H9 (cell line): ENCODE measurements around the gene KIAA1671. TPM values are rescaled to one million over a fixed set of nuclear protein-coding genes. Genes with fewer than 3 reads are reported as not detected.

Experiments
- DNase-seq: peaks from one replicate; pipeline ENCODE4 v3.0.0-alpha.2; 2017
- H2AFZ ChIP-seq: one replicate; pipeline ENCODE4 v1.6.1; 2013; ENCODE audit warnings: mild to moderate bottlenecking, low read length, control low read depth, moderate library complexity
- H2AK5ac ChIP-seq: 2 replicates; pipeline ENCODE4 v1.6.1; 2013; ENCODE audit warnings: low read length, control low read depth, mixed read lengths; ENCODE audit not compliant: insufficient read length
- H2BK120ac ChIP-seq: one replicate; pipeline ENCODE4 v1.6.1; 2013; ENCODE audit warnings: low read depth, mild to moderate bottlenecking, low read length, control low read depth, inconsistent platforms; ENCODE audit not compliant: poor library complexity, severe bottlenecking
- H2BK12ac ChIP-seq: 2 replicates; pipeline ENCODE4 v1.6.1; 2013; ENCODE audit warnings: low read length, control low read depth, mixed read lengths, low read depth; ENCODE audit not compliant: insufficient read length
- H2BK15ac ChIP-seq: 2 replicates; pipeline ENCODE4 v1.6.1; 2013; ENCODE audit warnings: low read depth, low read length, control low read depth
- H2BK20ac ChIP-seq: one replicate; pipeline ENCODE4 v1.6.1; 2013; ENCODE audit warnings: low read depth, mild to moderate bottlenecking, low read length, control low read depth, inconsistent platforms; ENCODE audit not compliant: poor library complexity, severe bottlenecking
- H2BK5ac ChIP-seq: 2 replicates; pipeline ENCODE4 v1.6.1; 2013; ENCODE audit warnings: low read length, control low read depth, mixed read lengths; ENCODE audit not compliant: insufficient read length
- H3K14ac ChIP-seq: 2 replicates; pipeline ENCODE4 v1.6.1; 2013; ENCODE audit warnings: low read length, control low read depth; ENCODE audit not compliant: insufficient read depth
- H3K18ac ChIP-seq: 2 replicates; pipeline ENCODE4 v1.6.1; 2013; ENCODE audit warnings: low read depth, mild to moderate bottlenecking, mixed read lengths, low read length, control low read depth; ENCODE audit not compliant: insufficient read length
- H3K23ac ChIP-seq: 2 replicates; pipeline ENCODE4 v1.6.1; 2013; ENCODE audit warnings: low read length, control low read depth, mixed read lengths, low read depth; ENCODE audit not compliant: insufficient read length
- H3K23me2 ChIP-seq: 2 replicates; pipeline ENCODE4 v1.6.1; 2013; ENCODE audit warnings: low read depth, mild to moderate bottlenecking, mixed read lengths, low read length, control low read depth; ENCODE audit not compliant: insufficient read length, poor library complexity, severe bottlenecking
- H3K27ac ChIP-seq: 2 replicates; pipeline ENCODE4 v1.5.1; 2013; ENCODE audit warnings: low read length, control low read depth, mixed read lengths, low read depth; ENCODE audit not compliant: insufficient read length
- H3K27me3 ChIP-seq: 2 replicates; pipeline ENCODE4 v1.6.1; 2013; ENCODE audit warnings: low read length, control low read depth, inconsistent platforms; ENCODE audit not compliant: insufficient read depth
- H3K4ac ChIP-seq: 2 replicates; pipeline ENCODE4 v1.6.1; 2013; ENCODE audit warnings: low read depth, mild to moderate bottlenecking, control low read depth, inconsistent platforms, low read length, moderate library complexity
- H3K4me1 ChIP-seq: 2 replicates; pipeline ENCODE4 v1.6.1; 2013; ENCODE audit warnings: low read length, control low read depth, inconsistent platforms; ENCODE audit not compliant: insufficient read depth
- H3K4me2 ChIP-seq: 2 replicates; pipeline ENCODE4 v1.6.1; 2013; ENCODE audit warnings: low read length, control low read depth, mixed read lengths; ENCODE audit not compliant: insufficient read length, insufficient read depth
- H3K56ac ChIP-seq: 2 replicates; pipeline ENCODE4 v1.6.1; 2013; ENCODE audit warnings: low read depth, mild to moderate bottlenecking, mixed read lengths, low read length, control low read depth; ENCODE audit not compliant: insufficient read length
- H3K79me1 ChIP-seq: 2 replicates; pipeline ENCODE4 v1.6.1; 2013; ENCODE audit warnings: low read depth, mild to moderate bottlenecking, moderate library complexity, low read length, control low read depth, inconsistent platforms; ENCODE audit not compliant: insufficient read depth, poor library complexity, severe bottlenecking
- H3K79me2 ChIP-seq: 2 replicates; pipeline ENCODE4 v1.6.1; 2013; ENCODE audit warnings: low read length, control low read depth, inconsistent platforms; ENCODE audit not compliant: insufficient read depth
- H3K9ac ChIP-seq: 2 replicates; pipeline ENCODE4 v1.6.1; 2013; ENCODE audit warnings: low read length, control low read depth, mixed read lengths; ENCODE audit not compliant: insufficient read length; ENCODE audit errors: extremely low read depth
- H3K9me3 ChIP-seq: one replicate; pipeline ENCODE4 v1.6.1; 2013; ENCODE audit warnings: low read depth, low read length, inconsistent platforms; ENCODE audit not compliant: control insufficient read depth
- H3T11ph ChIP-seq: one replicate; pipeline ENCODE4 v1.6.1; 2013; ENCODE audit warnings: mild to moderate bottlenecking, low read length, control low read depth, inconsistent platforms
- H4K20me1 ChIP-seq: one replicate; pipeline ENCODE4 v1.6.1; 2013; ENCODE audit not compliant: control insufficient read depth, insufficient read length, insufficient read depth
- H4K5ac ChIP-seq: 2 replicates; pipeline ENCODE4 v1.6.1; 2013; ENCODE audit warnings: low read depth, mild to moderate bottlenecking, mixed read lengths, low read length, control low read depth; ENCODE audit not compliant: insufficient read length
- H4K8ac ChIP-seq: replicated peaks from 2 replicates; pipeline ENCODE4 v1.6.1; 2013; ENCODE audit warnings: low read length, control low read depth, mixed read lengths, low read depth; ENCODE audit not compliant: insufficient read length
- H4K91ac ChIP-seq: 2 replicates; pipeline ENCODE4 v1.6.1; 2013; ENCODE audit warnings: low read depth, mild to moderate bottlenecking, moderate library complexity, mixed read lengths, low read length, control low read depth; ENCODE audit not compliant: insufficient read length
- H3K27ac Mint-ChIP-seq, 3 experiments: 2 replicates in 2 of 3; 3 replicates in 1 of 3; pipeline ENCODE4 v1.8.0; 2020 to 2021; ENCODE audit warnings: mixed read lengths in 3 of 3, mild to moderate bottlenecking in 1 of 3, moderate library complexity in 1 of 3
- H3K27me3 Mint-ChIP-seq: 2 replicates; pipeline ENCODE4 v1.8.0; 2021; ENCODE audit warnings: low read depth, mild to moderate bottlenecking, moderate library complexity, mixed read lengths
- H3K36me3 Mint-ChIP-seq, 3 experiments: 2 replicates in 2 of 3; 3 replicates in 1 of 3; pipeline ENCODE4 v1.8.0; 2020 to 2021; ENCODE audit warnings: low read depth in 3 of 3, mixed read lengths in 3 of 3; ENCODE audit not compliant: insufficient read depth in 1 of 3
- H3K4me1 Mint-ChIP-seq, 2 experiments: 2 replicates each; pipeline ENCODE4 v1.8.0; 2020; ENCODE audit warnings: mixed read lengths in 2 of 2
- H3K4me3 Mint-ChIP-seq, 2 experiments: 2 replicates in 1 of 2; 3 replicates in 1 of 2; pipeline ENCODE4 v1.8.0; 2020 to 2021; ENCODE audit warnings: mild to moderate bottlenecking in 2 of 2, mixed read lengths in 2 of 2, moderate library complexity in 1 of 2
- H3K9me3 Mint-ChIP-seq, 2 experiments: 2 replicates in 1 of 2; 3 replicates in 1 of 2; pipeline ENCODE4 v1.8.0; 2020; ENCODE audit warnings: mild to moderate bottlenecking in 2 of 2, mixed read lengths in 2 of 2, moderate library complexity in 1 of 2
- CTCF ChIP-seq: fragments of 200-600 bp; sonication (generic); conservative IDR thresholded peaks from 3 replicates; pipeline ENCODE4 v1.8.0; 2021; ENCODE audit warnings: antibody characterized with exemption, mild to moderate bottlenecking
- WGBS: extraction: QIAGEN DNeasy Blood & Tissue Kit; methylation state at CpG from one replicate; pipeline ENCODE4 v1.1.7; 2013; ENCODE audit warnings: missing lambda C conversion rate, low lambda C conversion rate, mixed read lengths; ENCODE audit not compliant: insufficient read length; ENCODE audit errors: extremely low coverage; 5-methylcytosine and 5-hydroxymethylcytosine counted together
- total RNA-seq: library from RNA; stranded (reverse); gene quantifications from 2 replicates; pipeline ENCODE4 v1.2.1, GENCODE V29; 2021

KIAA1671 gene
- total RNA-seq, 1 experiment from 2014 or later = 22.6 TPM

- no peaks in the 10 kb centered on the region for H3K27me3 ChIP-seq
- no peak for TF ChIP-seq CTCF
- no peak overlapping the region for H2BK120ac ChIP-seq
- Mint-ChIP-seq H3K4me3 (no peak overlapping the region), H3K9me3 (no peaks in the 10 kb centered on the region), H3K27me3 (no peaks in the 10 kb centered on the region), H3K36me3 (no peaks in the 10 kb centered on the region; a peak in 1 of 7 replicates), H3K27ac (no peak overlapping the region; a peak in 1 of 7 replicates), H3K4me1 (peaks cover 19 to 35% of the 10 kb centered on the region in 2 experiments)
- H3K23me2 ChIP-seq = no peaks in the 10 kb centered on the region
- no peak overlapping the region for H2AFZ ChIP-seq
- no peak for DNase-seq
- H3K9me3 ChIP-seq = no peaks in the 10 kb centered on the region
- H4K91ac ChIP-seq = no peak overlapping the region
- no peak overlapping the region for H3K14ac ChIP-seq
- H3K4ac ChIP-seq = no peak overlapping the region
- H3K18ac ChIP-seq = no peak overlapping the region
- H3K56ac ChIP-seq = no peak overlapping the region
- H2BK5ac ChIP-seq = no peak overlapping the region
- no peaks in the 10 kb centered on the region; the same call in 1 of the 2 replicates for H3K4me1 ChIP-seq
- H2AK5ac ChIP-seq = no peak overlapping the region
- no peak overlapping the region for H3K23ac ChIP-seq
- H3K4me2 ChIP-seq = no peak overlapping the region
- WGBS = no CpG with 5 or more reads among the region's 6 CpGs
- H3T11ph ChIP-seq = no peak overlapping the region
- H3K27ac ChIP-seq = no peak overlapping the region
- no peak overlapping the region for H2BK20ac ChIP-seq
- H2BK15ac ChIP-seq = no peak overlapping the region
- H3K79me2 ChIP-seq = no peaks in the 10 kb centered on the region
- no peak overlapping the region for H4K8ac ChIP-seq
- H4K5ac ChIP-seq = no peak overlapping the region
- no peaks in the 10 kb centered on the region for H3K79me1 ChIP-seq
- H4K20me1 ChIP-seq = no peaks in the 10 kb centered on the region
- no peak overlapping the region for H3K9ac ChIP-seq
- H2BK12ac ChIP-seq = no peak overlapping the region
Measured at GRCh38 chr22:25094579-25094978, 142.1 kb downstream of the KIAA1671 start.
